HEK293T (cell line): ENCODE measurements around the gene S100A12.

Experiments used
- HDGF ChIP-seq: fragments of 450-650 bp; IDR thresholded peaks from 2 replicates; pipeline ENCODE4 v1.6.1; 2017; ENCODE audit warnings: antibody characterized with exemption, borderline replicate concordance
- SP1 ChIP-seq: fragments of 450-650 bp; IDR thresholded peaks from 2 replicates; pipeline ENCODE4 v1.6.1; 2017
- TARDBP ChIP-seq: fragments of 450-650 bp; IDR thresholded peaks from 2 replicates; pipeline ENCODE4 v1.6.1; 2016

DNA sequence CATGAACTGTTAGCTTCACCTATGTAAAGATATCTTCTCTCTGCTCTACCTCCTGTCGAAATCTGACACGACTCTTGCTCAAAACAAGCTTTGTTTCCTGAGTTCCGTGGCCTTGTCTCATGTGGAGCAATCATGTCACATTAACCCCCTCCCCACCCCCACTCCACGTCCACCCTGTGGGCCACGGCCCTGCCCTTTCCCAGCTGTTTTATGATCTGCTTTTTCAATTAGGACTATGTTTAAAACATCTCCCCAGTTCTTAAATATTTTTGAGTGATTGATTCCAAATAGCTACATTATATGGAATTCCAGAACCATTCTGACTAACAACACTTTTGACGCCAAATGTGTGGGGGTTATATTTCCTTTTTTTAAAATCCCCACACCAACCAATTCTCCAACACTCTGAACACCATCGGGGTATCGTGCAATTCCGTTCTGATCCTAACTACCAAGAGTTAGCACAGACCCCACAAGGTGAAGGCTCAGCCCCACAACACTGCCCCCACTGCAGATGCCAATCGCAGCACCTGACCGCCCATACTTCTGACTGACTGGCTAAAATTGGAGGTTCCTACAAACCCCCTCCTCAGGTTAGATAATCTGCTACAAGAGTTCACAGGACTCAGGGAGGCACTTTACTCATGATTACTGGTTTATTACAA, 28.1 kb upstream of the S100A12 start:
- TF ChIP-seq SP1 (no peak), TARDBP (no peak), HDGF (no peak)
